HTERT RPE-1 (cell line): ENCODE results near the gene CHST15.
"Not testable (repeated sequence)": the region's sequence is repeated elsewhere in the genome, so short reads cannot be mapped to it uniquely, and the experiment has no call there.

Experiments
- in situ Hi-C: fragments of 300-500 bp; cut with MboI; formaldehyde crosslinking; loops from 4 replicates; pipeline ENCODE4 v1.14.3; 2020; ENCODE audit warnings: low sequenced_read_pairs

The CHST15 gene

GRCh38 chr10:124124123-124124768, 30.8 kb upstream of the CHST15 start:
- in situ Hi-C loops: no loop called here

- in situ Hi-C loops: no loop called here
Measured at GRCh38 chr10:124123156-124123555, 29.8 kb upstream of the CHST15 start.

GRCh38 chr10:124122211-124122610, 28.8 kb upstream of the CHST15 start:
- in situ Hi-C loops: no loop called here

- in situ Hi-C loops: no loop called here
Measured at GRCh38 chr10:124120410-124121061, 27.1 kb upstream of the CHST15 start.

DNA sequence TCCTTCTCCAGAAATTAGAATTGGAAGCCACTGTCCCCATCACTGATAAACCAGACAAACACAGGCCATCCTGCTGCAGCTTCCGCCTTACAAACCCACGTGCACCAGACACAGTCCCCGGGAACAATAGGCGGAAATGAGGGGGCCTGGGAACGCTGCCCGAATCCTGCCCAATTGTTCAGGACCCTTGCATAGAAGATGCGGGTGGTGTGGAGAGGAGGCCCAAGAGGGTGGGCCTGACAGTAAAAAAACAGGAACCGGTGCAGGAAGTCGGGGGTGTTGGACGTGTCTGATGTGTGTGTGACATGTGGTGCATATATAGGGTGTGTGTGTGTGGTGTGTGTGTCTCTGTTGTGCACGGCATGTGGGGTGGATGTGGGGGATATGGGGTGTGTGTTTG, 26.5 kb upstream of the CHST15 start:
- in situ Hi-C loops: no loop called here

GRCh38 chr10:124119216-124119615, 25.8 kb upstream of the CHST15 start:
- in situ Hi-C loops: no loop called here

- in situ Hi-C loops: no loop called here
Measured at GRCh38 chr10:124117833-124118232, 24.4 kb upstream of the CHST15 start.

GRCh38 chr10:124117511-124117785, 24.1 kb upstream of the CHST15 start:
- in situ Hi-C loops: no loop called here

GRCh38 chr10:124116771-124117510, 23.5 kb upstream of the CHST15 start:
- in situ Hi-C loops: no loop called here

- in situ Hi-C loops: no loop called here
Measured at GRCh38 chr10:124114696-124115095, 21.3 kb upstream of the CHST15 start.

DNA sequence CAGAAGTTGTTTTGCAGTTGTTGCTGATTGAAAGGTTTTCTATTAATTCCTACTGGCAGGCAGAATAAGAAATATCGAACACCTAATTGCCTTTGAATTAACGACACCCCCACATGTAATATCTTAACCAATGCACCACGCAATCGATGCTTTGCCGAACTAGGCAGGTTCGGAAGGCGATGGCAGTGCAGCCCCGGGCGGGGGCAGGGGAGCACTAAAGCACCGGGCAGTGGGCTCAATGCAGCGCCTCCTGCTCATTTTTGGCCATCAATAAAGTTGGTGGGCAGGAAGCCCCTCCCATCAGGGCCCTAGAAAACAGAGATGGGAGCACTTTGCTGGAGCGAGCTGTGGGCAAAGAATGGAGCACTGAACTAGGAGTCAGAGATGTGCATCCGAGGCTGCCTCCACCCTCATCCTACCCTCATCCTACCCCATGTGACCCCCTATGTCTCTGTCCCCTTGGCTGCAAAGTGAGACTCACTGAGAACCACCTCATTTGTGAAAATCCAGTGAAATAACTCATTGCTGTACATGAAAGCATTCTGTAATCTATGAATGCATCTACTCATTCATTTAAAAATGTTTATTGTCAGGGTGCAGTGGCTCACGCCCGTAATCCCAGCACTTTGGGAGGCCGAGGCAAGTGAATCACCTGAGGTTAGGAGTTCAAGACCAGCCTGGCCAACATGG, 19.6 kb upstream of the CHST15 start:
- in situ Hi-C loops: no loop called here

DNA sequence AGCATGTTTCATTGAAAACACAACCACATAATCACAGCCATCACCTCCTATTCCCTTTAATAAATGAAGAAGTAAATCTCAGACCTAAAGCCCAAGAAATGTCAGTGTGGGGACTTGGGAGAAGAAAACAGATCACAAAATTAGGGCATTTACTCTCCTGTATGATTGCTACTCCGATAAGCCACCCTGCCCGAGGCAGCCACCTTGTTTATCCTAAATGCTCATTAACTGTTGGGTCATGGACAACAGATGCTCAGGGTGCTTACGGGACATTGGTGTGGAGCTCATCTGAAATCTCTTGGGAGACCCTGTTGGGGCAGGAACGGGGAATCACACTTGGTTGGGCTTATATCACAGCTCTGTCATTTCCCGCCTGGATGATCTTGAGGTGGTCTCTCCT, 17.5 kb upstream of the CHST15 start:
- in situ Hi-C loops: no loop called here

DNA sequence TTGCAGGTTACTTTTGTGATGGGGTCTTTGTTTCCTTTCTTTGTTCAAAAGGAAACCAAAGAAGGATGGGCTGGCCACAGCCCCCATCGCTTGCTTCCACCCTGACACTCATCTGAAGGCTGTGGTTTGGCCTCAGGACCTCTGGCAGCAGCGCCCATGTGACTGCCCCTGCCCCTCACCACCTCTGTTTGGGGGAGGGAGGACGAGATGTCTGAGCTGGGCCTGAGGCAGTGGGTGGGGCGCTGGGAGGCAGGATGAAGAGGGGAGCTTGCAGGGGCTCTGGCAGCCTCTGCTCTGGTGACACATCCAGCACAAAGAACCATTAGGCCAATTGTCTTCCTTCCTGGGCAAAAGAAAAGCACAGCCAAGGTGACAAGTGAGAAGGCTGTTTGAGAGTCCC, 15.9 kb upstream of the CHST15 start:
- in situ Hi-C loops: no loop called here

DNA sequence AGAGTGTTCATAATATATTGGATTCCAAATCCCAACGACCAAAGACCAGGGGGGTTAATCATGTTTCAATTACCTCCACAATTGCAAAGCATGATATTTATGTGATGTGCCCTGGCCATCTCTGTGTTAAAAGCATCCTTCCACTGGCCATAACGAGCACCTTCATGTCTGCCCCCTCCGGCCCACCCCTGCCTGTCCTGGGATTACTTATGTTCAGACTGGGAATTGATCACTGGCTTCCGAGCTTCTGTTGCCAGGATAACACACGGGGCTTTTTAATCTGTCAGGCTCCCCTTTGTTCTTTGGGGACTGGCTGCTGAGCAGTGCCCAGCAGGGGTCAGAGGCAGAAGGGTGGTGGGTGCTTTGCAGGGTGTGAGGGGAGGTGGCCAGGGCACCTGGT, 13.7 kb upstream of the CHST15 start:
- in situ Hi-C loops: no loop called here

DNA sequence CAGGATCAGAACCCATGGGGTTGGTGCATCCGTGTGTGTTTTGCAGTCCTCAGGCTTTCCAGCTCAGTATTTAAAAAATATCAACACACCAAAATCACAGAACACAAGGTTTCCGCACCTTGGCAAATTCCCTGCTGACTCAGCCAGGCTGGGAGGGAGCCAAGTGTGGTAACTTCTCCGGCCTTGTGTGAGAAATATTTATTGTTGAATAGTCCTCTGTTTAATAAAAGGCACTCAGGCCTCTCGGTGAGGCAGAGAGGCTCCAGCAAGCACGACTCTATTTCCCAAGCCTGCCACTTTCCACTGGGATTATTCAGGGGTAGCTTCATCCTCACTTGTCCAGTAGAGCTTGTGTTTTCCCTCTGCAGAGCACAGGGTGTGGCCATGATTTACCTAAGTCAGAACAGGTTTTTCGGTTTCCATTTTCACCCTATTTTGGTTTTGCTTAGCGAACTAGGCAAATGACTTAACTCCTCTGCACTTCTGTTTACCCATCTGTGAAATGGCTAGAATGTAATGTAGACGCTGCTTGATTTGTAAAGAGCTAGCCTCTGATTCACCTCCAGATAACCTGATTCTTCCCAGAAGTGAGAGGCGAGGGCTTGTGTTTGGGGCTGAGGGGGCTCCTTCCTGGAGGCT, 13.0 kb upstream of the CHST15 start:
- in situ Hi-C loops: no loop called here

DNA sequence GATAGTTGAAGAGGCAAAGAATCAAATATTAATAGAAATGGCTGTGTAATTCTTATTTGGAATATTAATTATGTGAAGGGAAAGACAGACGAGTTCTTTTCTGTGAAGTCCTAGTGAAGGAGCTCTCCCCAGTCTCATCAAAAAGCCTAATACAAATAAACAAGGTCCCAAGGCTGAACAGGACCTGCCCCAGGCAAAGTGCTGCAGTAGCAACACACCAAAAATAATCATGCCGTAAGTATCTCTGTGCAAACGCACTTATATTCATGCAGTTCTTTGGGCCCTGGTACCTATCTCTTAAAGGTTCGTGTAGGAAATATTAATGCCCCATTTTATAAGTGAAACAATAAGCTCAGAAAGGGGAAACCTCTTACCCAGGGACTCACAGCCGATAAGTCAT, 12.2 kb upstream of the CHST15 start:
- in situ Hi-C loops: no loop called here

DNA sequence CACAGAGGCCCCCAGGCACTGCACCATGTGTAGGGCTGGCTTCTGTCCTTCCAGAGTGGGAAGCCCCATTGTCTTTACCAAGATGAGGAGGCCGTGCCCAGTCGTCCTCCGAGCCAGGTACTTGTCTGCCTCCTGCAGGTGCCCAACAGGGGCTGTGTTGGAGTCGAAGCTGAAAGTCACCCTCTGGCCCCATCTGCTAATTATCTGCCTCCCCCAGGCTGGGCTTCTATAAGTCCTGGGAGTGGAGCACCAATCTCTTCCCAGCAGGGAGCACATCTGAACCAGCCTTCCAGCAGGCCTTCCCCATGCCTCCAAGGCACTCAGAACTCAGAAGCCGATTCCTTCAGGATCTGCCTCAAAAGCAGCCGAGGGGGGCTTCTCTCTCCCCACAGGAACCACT, 11.6 kb upstream of the CHST15 start:
- in situ Hi-C loops: no loop called here

- in situ Hi-C loops: no loop called here
Measured at GRCh38 chr10:124104011-124104627, 10.7 kb upstream of the CHST15 start.

- in situ Hi-C loops: no loop called here
Measured at GRCh38 chr10:124101351-124101750, 8.0 kb upstream of the CHST15 start.

DNA sequence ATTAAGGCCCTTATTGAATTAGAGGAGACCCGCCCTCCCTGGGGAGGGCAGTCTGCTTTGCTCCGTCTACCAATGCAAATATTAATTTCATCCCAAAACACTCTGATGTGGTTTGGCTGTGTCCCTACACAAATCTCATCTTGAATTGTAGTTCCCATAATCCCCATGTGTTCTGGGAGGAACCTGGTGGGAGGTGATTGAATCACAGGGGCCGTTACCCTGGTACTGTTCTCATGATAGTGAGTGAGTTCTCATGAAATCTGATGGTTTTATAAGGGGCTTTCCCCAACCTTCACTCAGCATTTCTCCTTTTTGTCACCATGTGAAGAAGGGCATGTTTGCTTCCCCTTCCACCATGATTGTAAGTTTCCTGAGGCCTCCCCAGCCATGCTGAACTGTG, 7.3 kb upstream of the CHST15 start:
- in situ Hi-C loops: not testable (repeated sequence)

GRCh38 chr10:124100124-124100523, 6.7 kb upstream of the CHST15 start:
- in situ Hi-C loops: no loop called here
